ENCODE measurements around the gene PCDHA6. TPM values are rescaled to one million over a fixed set of nuclear protein-coding genes. Genes with fewer than 3 reads are reported as not detected.

Gene PCDHA6
- total and polyA plus RNA-seq, 2 of the 4 experiments (the other 2 are of a cell fraction) = 0.03 TPM; not detected in 1

DNA sequence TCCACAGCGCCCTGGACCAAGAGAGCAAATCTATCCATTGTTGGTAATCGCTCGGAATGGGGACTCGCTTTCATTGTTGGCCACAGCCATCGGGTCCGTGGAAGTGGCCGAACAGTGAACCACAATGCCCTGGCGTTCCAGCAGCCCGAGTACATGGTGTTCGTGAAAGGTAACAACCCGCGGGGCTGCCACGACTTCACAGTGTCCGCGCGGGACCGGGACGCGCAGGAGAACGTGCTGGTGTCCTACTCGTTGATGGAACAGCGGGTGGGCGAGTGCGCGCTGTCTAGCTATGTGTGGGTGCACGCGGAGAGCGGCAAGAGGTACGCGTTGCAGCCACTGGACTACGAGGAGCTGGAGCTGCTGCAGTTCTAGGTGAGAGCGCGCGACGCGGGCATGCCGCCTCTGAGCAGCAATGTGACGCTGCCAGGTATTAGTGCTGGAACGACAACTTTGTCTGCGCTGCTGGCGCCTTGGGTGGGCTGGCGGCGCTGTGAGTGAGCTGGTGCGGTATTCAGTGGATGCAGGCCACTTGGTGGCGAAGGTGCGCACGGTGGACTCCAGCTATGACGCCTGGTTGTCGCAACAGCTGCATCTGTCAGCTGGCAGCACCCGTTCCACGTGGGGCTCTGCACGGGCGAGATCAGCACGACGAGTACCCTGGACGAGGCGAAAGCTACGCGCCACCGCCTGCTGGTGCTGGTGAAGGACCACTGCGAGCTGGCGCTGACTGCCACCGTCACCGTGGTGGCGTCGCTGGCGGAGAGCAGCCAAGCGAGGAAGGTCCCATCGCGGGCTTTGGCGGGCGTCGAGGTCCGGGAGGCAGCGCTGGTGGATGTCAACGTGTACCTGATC lies 34.9 kb downstream of the PCDHA6 start:
- no peaks in the 10 kb centered on the region for H4K20me1 ChIP-seq (ENCODE audit: insufficient read depth, low read length)
- H4K8ac ChIP-seq (ENCODE audit: low read depth in 2 of 2, low read length in 2 of 2) = no peak overlapping the region
- no peak for TF ChIP-seq MXI1 (IDR thresholded peaks at IDR 0.05; ENCODE audit: borderline replicate concordance, low read depth, low read length)
- no peak overlapping the region for H4K5ac ChIP-seq (ENCODE audit: low read depth, low read length)
- no peak overlapping the region for H3K4ac ChIP-seq (ENCODE audit: low read depth, low read length)
- no peak overlapping the region for H3K4me3 ChIP-seq (ENCODE audit: insufficient read depth, low read depth, low read length)
- H3K23ac ChIP-seq (ENCODE audit: low read depth, low read length) = no peak overlapping the region
- no peaks in the 10 kb centered on the region for H3K27me3 ChIP-seq (ENCODE audit: control insufficient read depth, insufficient read depth, low read length)
- H3K56ac ChIP-seq (ENCODE audit: extremely low read depth, insufficient read depth, low read length) = no peak overlapping the region
- no peak overlapping the region for H2AFZ ChIP-seq (replicated peaks; ENCODE audit: low read length, poor library complexity)
- H2AK5ac ChIP-seq (ENCODE audit: low read depth, low read length) = no peak overlapping the region
- H3K36me3 ChIP-seq (ENCODE audit: control insufficient read depth, insufficient read depth, low read length) = no peaks in the 10 kb centered on the region
- H2BK20ac ChIP-seq (ENCODE audit: low read depth, low read length) = no peak overlapping the region
- H3K27ac ChIP-seq (ENCODE audit: insufficient read depth, low read length) = no peak overlapping the region
- in situ Hi-C loops (cut with MboI; ENCODE audit: low sequenced_read_pairs) (no loop called here), dilution Hi-C loops (cut with HindIII; ENCODE audit: low sequenced_read_pairs, unreplicated experiment) (no loop called here), intact Hi-C loops (cut with micrococcal nuclease) (no loop called here)
- H3K4me2 ChIP-seq (ENCODE audit: low read depth, low read length) = no peak overlapping the region
- ATAC-seq (ENCODE audit: low read depth) (no peak), DNase-seq (no peak)
- H2BK120ac ChIP-seq (ENCODE audit: low read depth, low read length) = no peak overlapping the region
- H3K4me1 ChIP-seq (ENCODE audit: control insufficient read depth, insufficient read depth, low read length) = no peaks in the 10 kb centered on the region
- BruUV-seq (replicated peaks) = no TSS peak
- no peak overlapping the region for H3K9ac ChIP-seq (ENCODE audit: low read depth, low read length)
- no peak overlapping the region for H4K91ac ChIP-seq (ENCODE audit: insufficient read depth, low read depth, low read length)
- H2BK5ac ChIP-seq (ENCODE audit: low read depth, low read length, poor library complexity, severe bottlenecking) = no peak overlapping the region
- H3K9me1 ChIP-seq (ENCODE audit: insufficient read depth, low read length) = no peaks in the 10 kb centered on the region
- no peak overlapping the region for H3K14ac ChIP-seq (replicated peaks; ENCODE audit: low read depth, low read length)
- WGBS, 2 experiments (ENCODE audit: extremely low coverage in 2 of 2, insufficient read length in 1 of 2) = 45% methylated on average over 49 of the region's 76 CpGs; no CpG with 5 or more reads in 1 of the 2 experiments
- POLR2A ChIA-PET (ENCODE audit: unreplicated experiment) = no interaction called here
- H2BK15ac ChIP-seq (ENCODE audit: low read depth, low read length) = no peak overlapping the region
- no peak overlapping the region for H3K18ac ChIP-seq (ENCODE audit: low read depth, low read length)
- H3K79me1 ChIP-seq (ENCODE audit: low read depth in 1 of 2, low read length in 2 of 2) = no peaks in the 10 kb centered on the region
- CTCF ChIA-PET = no interaction called here
- no peak overlapping the region for H2AK9ac ChIP-seq (replicated peaks; ENCODE audit: low read depth, low read length, poor library complexity)
- H3K9me3 ChIP-seq (ENCODE audit: control insufficient read depth, insufficient read depth, low read length) = peaks cover 26% of the 10 kb centered on the region
